GM23248 (cell line): ENCODE results near the gene SMC2.

Source experiments
- EZH2 ChIP-seq: fragments of 200-600 bp; sonication (generic); IDR thresholded peaks from 2 replicates; pipeline ENCODE4 v1.6.1; 2018; ENCODE audit warnings: antibody characterized with exemption, mild to moderate bottlenecking; ENCODE audit not compliant: insufficient read depth, poor library complexity, severe bottlenecking
- EZH2phosphoT487 ChIP-seq: fragments of 200-600 bp; sonication (generic); IDR thresholded peaks from 2 replicates; pipeline ENCODE4 v1.6.1; 2018; ENCODE audit warnings: antibody characterized with exemption, moderate library complexity, mild to moderate bottlenecking, low read depth; ENCODE audit not compliant: insufficient read depth

DNA sequence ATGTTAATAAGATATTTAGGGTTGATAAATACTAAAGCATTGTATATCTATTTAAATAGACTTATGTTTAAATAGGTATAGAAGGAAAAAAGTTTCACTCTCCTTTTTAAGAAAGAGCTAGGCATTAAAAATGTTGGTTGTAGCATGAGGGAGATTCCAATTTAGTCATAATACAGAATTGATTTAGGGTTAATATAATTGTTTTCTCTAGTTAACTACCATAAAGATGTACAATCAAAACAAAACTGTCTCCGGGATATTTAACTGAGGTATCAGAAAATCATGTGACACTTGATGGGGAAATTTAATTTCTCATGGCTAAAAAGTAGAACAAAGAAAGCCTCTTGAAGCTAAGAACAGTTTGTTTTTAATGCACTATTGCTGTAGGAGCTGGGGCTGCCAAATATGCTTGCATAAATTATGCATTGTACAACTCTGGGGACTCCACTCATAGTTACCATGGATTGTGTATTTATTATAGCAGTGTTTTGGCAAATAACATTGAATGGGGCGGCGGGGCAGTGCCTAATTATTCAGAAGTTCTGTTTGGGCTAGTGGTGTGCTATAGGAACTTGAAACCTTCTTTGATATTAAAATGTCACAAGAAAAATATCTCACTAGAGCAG, 44.2 kb downstream of the SMC2 start:
- TF ChIP-seq EZH2 (no peak), EZH2phosphoT487 (no peak)
